ENCODE data around the gene ANTXR2.
"Not testable (repeated sequence)": the region's sequence is repeated elsewhere in the genome, so short reads cannot be mapped to it uniquely, and the experiment has no call there.

The ANTXR2 gene

GRCh38 chr4:79991601-79992000 lies 81.4 kb downstream of the ANTXR2 start:
- DNase-seq (ENCODE audit: low read depth in 1 of 2, low spot score in 1 of 2) = no peak

GRCh38 chr4:79991100-79991499 lies 81.9 kb downstream of the ANTXR2 start:
- DNase-seq (ENCODE audit: low read depth in 1 of 2, low spot score in 1 of 2) = not testable (repeated sequence)

GRCh38 chr4:79987401-79987800 lies 85.6 kb downstream of the ANTXR2 start:
- DNase-seq (ENCODE audit: low read depth in 1 of 2, low spot score in 1 of 2) = no peak

GRCh38 chr4:79983431-79983830 lies 89.6 kb downstream of the ANTXR2 start:
- DNase-seq (ENCODE audit: low read depth in 1 of 2, low spot score in 1 of 2) = no peak

- no peak for DNase-seq (ENCODE audit: low read depth in 1 of 2, low spot score in 1 of 2)
These were observed 90.3 kb downstream of the ANTXR2 start for GRCh38 chr4:79982601-79983322.

GRCh38 chr4:79980448-79980847 lies 92.6 kb downstream of the ANTXR2 start:
- no peak for DNase-seq (ENCODE audit: low read depth in 1 of 2, low spot score in 1 of 2)

- DNase-seq (ENCODE audit: low read depth in 1 of 2, low spot score in 1 of 2) = no peak
These were observed 93.1 kb downstream of the ANTXR2 start for GRCh38 chr4:79979785-79980437.

- no peak for DNase-seq (ENCODE audit: low read depth in 1 of 2, low spot score in 1 of 2)
These were observed 95.7 kb downstream of the ANTXR2 start for GRCh38 chr4:79977131-79977840.

- no peak for DNase-seq (ENCODE audit: low read depth in 1 of 2, low spot score in 1 of 2)
These were observed 108.4 kb downstream of the ANTXR2 start for GRCh38 chr4:79964400-79965211.

- no peak for DNase-seq (ENCODE audit: low read depth in 1 of 2, low spot score in 1 of 2)
These were observed 109.0 kb downstream of the ANTXR2 start for GRCh38 chr4:79964020-79964399.

- no peak for DNase-seq (ENCODE audit: low read depth in 1 of 2, low spot score in 1 of 2)
These were observed 113.4 kb downstream of the ANTXR2 start for GRCh38 chr4:79959652-79960051.

GRCh38 chr4:79958466-79959264 lies 114.4 kb downstream of the ANTXR2 start:
- no peak for DNase-seq (ENCODE audit: low read depth in 1 of 2, low spot score in 1 of 2)

- DNase-seq (ENCODE audit: low read depth in 1 of 2, low spot score in 1 of 2) = no peak
These were observed 123.9 kb downstream of the ANTXR2 start for GRCh38 chr4:79949178-79949577.

- DNase-seq (ENCODE audit: low read depth in 1 of 2, low spot score in 1 of 2) = no peak
These were observed 124.3 kb downstream of the ANTXR2 start for GRCh38 chr4:79948739-79949138.

- no peak for DNase-seq (ENCODE audit: low read depth in 1 of 2, low spot score in 1 of 2)
These were observed 124.8 kb downstream of the ANTXR2 start for GRCh38 chr4:79948261-79948660.

GRCh38 chr4:79947386-79947785 lies 125.6 kb downstream of the ANTXR2 start:
- no peak for DNase-seq (ENCODE audit: low read depth in 1 of 2, low spot score in 1 of 2)

- DNase-seq (ENCODE audit: low read depth in 1 of 2, low spot score in 1 of 2) = no peak
These were observed 137.8 kb downstream of the ANTXR2 start for GRCh38 chr4:79935274-79935673.

GRCh38 chr4:79934660-79935059 lies 138.4 kb downstream of the ANTXR2 start:
- no peak for DNase-seq (ENCODE audit: low read depth in 1 of 2, low spot score in 1 of 2)

GRCh38 chr4:79927931-79928330 lies 145.1 kb downstream of the ANTXR2 start:
- no peak for DNase-seq (ENCODE audit: low read depth in 1 of 2, low spot score in 1 of 2)

GRCh38 chr4:79923281-79923680 lies 149.7 kb downstream of the ANTXR2 start:
- no peak for DNase-seq (ENCODE audit: low read depth in 1 of 2, low spot score in 1 of 2)

- DNase-seq (ENCODE audit: low read depth in 1 of 2, low spot score in 1 of 2) = no peak
These were observed 151.0 kb downstream of the ANTXR2 start for GRCh38 chr4:79922011-79922410.
